Upper lobe of right lung (tissue), 1 donor: ENCODE results near the gene VAMP4. TPM values are rescaled to one million over a fixed set of nuclear protein-coding genes. Genes with fewer than 3 reads are reported as not detected.
"Not testable (repeated sequence)": the region's sequence is repeated elsewhere in the genome, so short reads cannot be mapped to it uniquely, and the experiment has no call there.

Experiments used
- ATAC-seq: fragments of 200-7000 bp; cut with Tn5 transposase; one replicate; pipeline ENCODE4 v1.9.1; 2020; ENCODE audit warnings: mild to moderate bottlenecking, moderate library complexity
- DNase-seq: peaks from one replicate; pipeline ENCODE4 v3.0.0-alpha.2; 2020
- H3K27ac ChIP-seq: fragments of 200-600 bp; one replicate; pipeline ENCODE4 v1.8.0; 2022
- H3K27me3 ChIP-seq: fragments of 200-600 bp; one replicate; pipeline ENCODE4 v1.8.0; 2022; ENCODE audit warnings: mild to moderate bottlenecking
- H3K36me3 ChIP-seq: fragments of 200-600 bp; one replicate; pipeline ENCODE4 v1.8.0; 2022
- H3K4me1 ChIP-seq: fragments of 200-600 bp; one replicate; pipeline ENCODE4 v1.8.0; 2022
- H3K4me3 ChIP-seq: fragments of 200-600 bp; one replicate; pipeline ENCODE4 v1.8.0; 2022; ENCODE audit warnings: mild to moderate bottlenecking
- H3K9me3 ChIP-seq: fragments of 200-600 bp; one replicate; pipeline ENCODE4 v1.8.0; 2022
- intact Hi-C: fragments of 100-400 bp; cut with DNase I; formaldehyde crosslinking; loops from one replicate; pipeline ENCODE4 v1.11.0; 2022
- total RNA-seq: library from RNA; stranded (reverse); fragmentation: NEBNext Ultra II Directional; extraction: Animal tissue kit (Norgen Biotek cat#: 25700); gene quantifications from one replicate; pipeline ENCODE4 v1.2.1, GENCODE V29; 2021
- TF ChIP-seq, protein P1 (sequence below): fragments of 200-600 bp; IDR thresholded peaks from one replicate; pipeline ENCODE4 v1.8.0; 2022; ENCODE audit warnings: antibody characterized with exemption
- donor health status: DM: no; HTN: yes; CAD: no; lungs with severe emphysema.

VAMP4 gene
- total RNA-seq, 1 donor from 2014 or later: 19.2 TPM

DNA sequence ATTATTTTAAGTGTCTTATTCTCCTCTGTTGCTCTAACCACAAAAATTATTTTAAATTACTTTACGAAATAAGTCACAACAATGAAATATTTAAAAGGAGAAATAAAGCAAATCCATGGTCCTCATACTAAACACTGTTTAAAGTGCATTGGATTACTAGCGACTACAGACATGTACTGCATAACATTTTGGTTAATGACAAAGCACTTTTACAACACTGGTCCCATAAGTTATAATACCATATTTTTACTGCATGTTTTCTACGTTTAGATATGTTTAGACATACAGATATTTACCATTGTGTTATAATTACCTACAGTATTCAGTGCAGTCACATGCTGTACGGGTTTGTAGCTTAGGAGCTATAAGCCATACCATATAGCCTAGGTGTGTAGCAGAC is 30.2 kb downstream of the VAMP4 start:
- Histone ChIP-seq H3K36me3 (peaks cover 50% of the 10 kb centered on the region), H3K4me3 (no peak overlapping the region), H3K4me1 (no peaks in the 10 kb centered on the region), H3K27ac (no peak overlapping the region), H3K27me3 (no peaks in the 10 kb centered on the region), H3K9me3 (no peaks in the 10 kb centered on the region)
- no peak for DNase-seq
- intact Hi-C loops: no loop called here
- TF ChIP-seq, protein P1, sequence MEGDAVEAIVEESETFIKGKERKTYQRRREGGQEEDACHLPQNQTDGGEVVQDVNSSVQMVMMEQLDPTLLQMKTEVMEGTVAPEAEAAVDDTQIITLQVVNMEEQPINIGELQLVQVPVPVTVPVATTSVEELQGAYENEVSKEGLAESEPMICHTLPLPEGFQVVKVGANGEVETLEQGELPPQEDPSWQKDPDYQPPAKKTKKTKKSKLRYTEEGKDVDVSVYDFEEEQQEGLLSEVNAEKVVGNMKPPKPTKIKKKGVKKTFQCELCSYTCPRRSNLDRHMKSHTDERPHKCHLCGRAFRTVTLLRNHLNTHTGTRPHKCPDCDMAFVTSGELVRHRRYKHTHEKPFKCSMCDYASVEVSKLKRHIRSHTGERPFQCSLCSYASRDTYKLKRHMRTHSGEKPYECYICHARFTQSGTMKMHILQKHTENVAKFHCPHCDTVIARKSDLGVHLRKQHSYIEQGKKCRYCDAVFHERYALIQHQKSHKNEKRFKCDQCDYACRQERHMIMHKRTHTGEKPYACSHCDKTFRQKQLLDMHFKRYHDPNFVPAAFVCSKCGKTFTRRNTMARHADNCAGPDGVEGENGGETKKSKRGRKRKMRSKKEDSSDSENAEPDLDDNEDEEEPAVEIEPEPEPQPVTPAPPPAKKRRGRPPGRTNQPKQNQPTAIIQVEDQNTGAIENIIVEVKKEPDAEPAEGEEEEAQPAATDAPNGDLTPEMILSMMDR: no peak
- no peak for ATAC-seq

DNA sequence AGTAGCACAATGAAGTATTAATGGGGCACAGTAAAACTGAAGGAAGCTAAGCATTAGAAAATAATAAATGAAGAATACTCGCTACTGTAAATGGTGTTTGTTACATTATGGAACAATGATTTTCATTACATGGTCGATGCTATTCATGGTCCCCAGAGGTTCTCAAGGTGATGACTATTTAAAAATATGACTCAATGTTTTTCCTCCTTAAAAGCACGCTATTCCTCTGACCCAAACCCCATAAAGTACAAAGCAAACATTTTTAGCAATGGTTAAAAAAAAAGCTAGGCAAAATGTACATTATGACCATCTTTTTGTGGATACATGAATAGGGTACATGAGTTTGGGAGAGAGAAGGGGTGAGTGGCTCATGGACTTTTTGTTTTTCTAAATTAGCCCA is 34.3 kb downstream of the VAMP4 start:
- Histone ChIP-seq H3K36me3 (peaks cover 56% of the 10 kb centered on the region), H3K27me3 (no peaks in the 10 kb centered on the region), H3K4me3 (no peak overlapping the region), H3K4me1 (no peaks in the 10 kb centered on the region), H3K27ac (no peak overlapping the region), H3K9me3 (no peaks in the 10 kb centered on the region)
- TF ChIP-seq, protein P1: no peak
- intact Hi-C loops: no loop called here
- DNase-seq (no peak), ATAC-seq (no peak)

DNA sequence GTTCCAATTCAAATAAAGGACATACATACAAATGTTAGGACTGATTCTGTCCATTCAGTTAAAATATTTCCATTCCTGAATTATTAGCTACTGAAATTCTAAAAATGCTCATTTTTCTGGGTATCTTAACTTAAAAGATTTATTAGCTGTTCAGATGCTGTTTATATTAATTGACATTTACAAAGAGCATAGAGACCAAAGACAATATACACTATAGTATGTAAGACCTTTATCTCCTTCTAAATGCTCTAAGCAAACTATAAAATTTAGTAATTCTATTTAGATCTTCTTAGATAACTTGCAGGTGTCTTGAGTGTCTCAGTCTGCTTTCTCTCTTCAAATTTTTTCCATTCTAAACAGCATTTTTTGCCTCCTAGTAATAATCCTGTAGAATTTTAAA is 39.3 kb downstream of the VAMP4 start:
- DNase-seq: no peak
- TF ChIP-seq, protein P1: no peak
- Histone ChIP-seq H3K9me3 (no peaks in the 10 kb centered on the region), H3K27me3 (no peaks in the 10 kb centered on the region), H3K4me3 (no peak overlapping the region), H3K27ac (no peak overlapping the region), H3K36me3 (peaks cover 53% of the 10 kb centered on the region), H3K4me1 (no peaks in the 10 kb centered on the region)
- intact Hi-C loops: no loop called here
- ATAC-seq: no peak

DNA sequence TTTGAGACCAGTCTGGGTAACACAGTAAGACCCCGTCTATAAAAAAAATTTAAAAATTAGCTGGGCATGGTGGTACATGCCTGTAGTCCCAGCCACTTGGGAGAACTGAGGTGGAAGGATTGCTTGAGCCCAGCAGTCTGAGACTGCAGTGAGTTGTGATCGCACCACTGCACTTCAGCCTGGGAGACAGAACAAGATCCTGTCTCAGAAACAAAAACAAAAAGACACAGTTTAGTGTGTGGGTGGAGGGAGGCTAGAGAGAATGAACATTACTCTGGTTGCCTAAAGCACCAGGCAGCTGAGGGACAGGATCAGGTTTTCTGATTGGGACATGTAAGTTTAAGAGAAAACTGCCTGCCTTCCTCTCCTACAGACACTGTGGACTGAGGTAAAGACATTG is 42.3 kb downstream of the VAMP4 start:
- Histone ChIP-seq H3K36me3 (peaks cover 37% of the 10 kb centered on the region), H3K9me3 (no peaks in the 10 kb centered on the region), H3K4me1 (no peaks in the 10 kb centered on the region), H3K27me3 (no peaks in the 10 kb centered on the region), H3K4me3 (no peak overlapping the region), H3K27ac (no peak overlapping the region)
- intact Hi-C loops: no loop called here
- TF ChIP-seq, protein P1: no peak
- DNase-seq (no peak), ATAC-seq (no peak)

DNA sequence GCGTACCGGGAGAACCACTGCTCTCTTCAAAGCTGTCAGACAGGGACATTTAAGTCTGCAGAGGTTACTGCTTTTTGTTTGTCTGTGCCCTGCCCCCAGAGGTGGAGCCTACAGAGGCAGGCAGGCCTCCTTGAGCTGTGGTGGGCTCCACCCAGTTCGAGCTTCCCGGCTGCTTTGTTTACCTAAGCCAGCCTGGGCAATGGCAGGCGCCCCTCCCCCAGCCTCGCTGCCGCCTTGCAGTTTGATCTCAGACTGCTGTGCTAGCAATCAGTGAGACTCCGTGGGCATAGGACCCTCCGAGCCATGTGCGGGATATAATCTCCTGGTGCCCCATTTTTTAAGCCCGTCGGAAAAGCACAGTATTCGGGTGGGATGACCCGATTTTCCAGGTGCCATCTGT is 46.1 kb downstream of the VAMP4 start:
- ATAC-seq, H3K27me3 ChIP-seq, H3K4me1 ChIP-seq, H3K4me3 ChIP-seq, DNase-seq, H3K27ac ChIP-seq, intact Hi-C loops, H3K9me3 ChIP-seq: not testable (repeated sequence)
- peaks cover 16% of the 10 kb centered on the region for H3K36me3 ChIP-seq

DNA sequence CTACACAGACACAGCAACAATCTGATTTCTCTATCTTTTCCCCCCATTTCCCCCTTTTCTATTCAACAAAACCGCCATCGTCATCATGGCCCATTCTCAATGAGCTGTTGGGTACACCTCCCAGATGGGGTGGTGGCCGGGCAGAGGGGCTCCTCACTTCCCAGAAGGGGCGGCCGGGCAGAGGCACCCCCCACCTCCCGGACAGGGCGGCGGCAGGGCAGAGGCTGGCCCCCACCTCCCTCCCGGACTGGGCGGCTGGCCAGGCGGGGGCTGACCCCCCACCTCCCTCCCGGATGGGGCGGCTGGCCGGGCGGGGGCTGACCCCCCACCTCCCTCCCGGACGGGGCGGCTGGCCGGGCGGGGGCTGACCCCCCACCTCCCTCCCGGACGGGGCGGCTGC is 48.3 kb downstream of the VAMP4 start:
- H3K9me3 ChIP-seq, H3K27ac ChIP-seq, H3K36me3 ChIP-seq, H3K4me3 ChIP-seq, H3K4me1 ChIP-seq, intact Hi-C loops, H3K27me3 ChIP-seq, DNase-seq, ATAC-seq: not testable (repeated sequence)

DNA sequence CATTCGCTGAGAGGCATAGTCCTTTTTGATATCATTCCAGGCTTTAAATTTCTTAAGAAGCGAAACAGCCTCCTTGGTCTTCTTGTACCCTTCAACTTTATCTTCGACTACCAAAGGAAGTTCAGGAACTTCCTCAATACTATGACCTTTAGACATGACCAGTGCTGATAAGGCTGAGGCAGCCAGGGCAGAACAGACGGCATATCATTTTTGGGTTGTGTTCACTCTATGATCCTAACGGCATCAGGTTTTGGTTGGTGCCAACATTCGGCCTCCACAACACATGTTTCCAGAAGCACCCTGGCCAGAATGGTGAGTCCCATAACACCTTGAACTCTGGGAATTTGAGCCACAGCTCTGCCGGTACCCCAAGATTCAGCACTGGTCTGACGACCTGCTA is 58.0 kb downstream of the VAMP4 start:
- no peak overlapping the region for H3K4me3 ChIP-seq
- intact Hi-C loops: no loop called here
- no peaks in the 10 kb centered on the region for H3K9me3 ChIP-seq
- TF ChIP-seq, protein P1: no peak
- no peak overlapping the region for H3K27ac ChIP-seq
- ATAC-seq (no peak), DNase-seq (no peak)
- H3K4me1 ChIP-seq: no peaks in the 10 kb centered on the region
- H3K36me3 ChIP-seq: no peaks in the 10 kb centered on the region
- H3K27me3 ChIP-seq: no peaks in the 10 kb centered on the region
